GM19240 (cell line): ENCODE measurements around the gene ZMIZ1.

ENCODE experiments used
- DNase-seq: peaks from one replicate; pipeline ENCODE4 v3.0.0; 2011; ENCODE audit warnings: low spot score; ENCODE audit not compliant: insufficient read length

ZMIZ1 gene

GRCh38 chr10:79068562-79069324, at the start of gene ZMIZ1:
Gene ZMIZ1 (plus strand): TSS chr10:79068966. CDS start chr10:79201633, 132,667 bp downstream.
- DNase-seq, result peak; percentile 50

GRCh38 chr10:79019441-79020014, 49.2 kb upstream of the ZMIZ1 start:
- no peak for DNase-seq

GRCh38 chr10:79020015-79020491, 48.7 kb upstream of the ZMIZ1 start:
- no peak for DNase-seq

- DNase-seq, result no peak
Observed at GRCh38 chr10:79020605-79021004, 48.2 kb upstream of the ZMIZ1 start.

GRCh38 chr10:79021331-79021907, 47.3 kb upstream of the ZMIZ1 start:
- DNase-seq, result no peak

GRCh38 chr10:79021948-79022499, 46.7 kb upstream of the ZMIZ1 start:
- DNase-seq, result no peak

- no peak for DNase-seq
Observed at GRCh38 chr10:79022565-79023230, 46.1 kb upstream of the ZMIZ1 start.

GRCh38 chr10:79023240-79024162, 45.3 kb upstream of the ZMIZ1 start:
- no peak for DNase-seq

- no peak for DNase-seq
Observed at GRCh38 chr10:79024296-79024695, 44.5 kb upstream of the ZMIZ1 start.

GRCh38 chr10:79024720-79025198, 44.0 kb upstream of the ZMIZ1 start:
- DNase-seq, result no peak

- DNase-seq, result no peak
Observed at GRCh38 chr10:79025199-79025832, 43.5 kb upstream of the ZMIZ1 start.

- DNase-seq, result no peak
Observed at GRCh38 chr10:79026341-79026761, 42.4 kb upstream of the ZMIZ1 start.

GRCh38 chr10:79026806-79027146, 42.0 kb upstream of the ZMIZ1 start:
- no peak for DNase-seq

GRCh38 chr10:79027147-79028055, 41.4 kb upstream of the ZMIZ1 start:
- no peak for DNase-seq

- no peak for DNase-seq
Observed at GRCh38 chr10:79028056-79028430, 40.7 kb upstream of the ZMIZ1 start.

GRCh38 chr10:79028451-79029010, 40.2 kb upstream of the ZMIZ1 start:
- no peak for DNase-seq

- DNase-seq, result no peak
Observed at GRCh38 chr10:79029478-79030390, 39.0 kb upstream of the ZMIZ1 start.

GRCh38 chr10:79030705-79031104, 38.1 kb upstream of the ZMIZ1 start:
- no peak for DNase-seq
